Endothelial cell of umbilical vein (primary cell): Measurements from ENCODE around the gene DDR2. TPM values are rescaled to one million over a fixed set of nuclear protein-coding genes. Genes with fewer than 3 reads are reported as not detected.

ENCODE experiments used
- BruUV-seq: library from RNA; stranded (reverse); fragments of 400-500 nt; replicated peaks from 2 replicates; lab custom pipeline; 2021; lab: Mats Ljungman, UMichigan
- CTCF ChIA-PET: fragments of 300-600, 350-600 bp; sonication (Branson Sonifier 250); formaldehyde crosslinking; loops from one replicate; lab custom pipeline; 2021; ENCODE audit warnings: antibody characterized with exemption, inconsistent platforms; lab: Charles Lee
- POLR2A ChIA-PET: fragments of 300-600, 350-600 bp; sonication (Branson Sonifier 250); formaldehyde crosslinking; loops from one replicate; lab custom pipeline; 2021; ENCODE audit warnings: antibody characterized with exemption, inconsistent platforms; lab: Charles Lee
- DNase-seq: peaks from one replicate; pipeline ENCODE4 v3.0.0-alpha.2; 2011; ENCODE audit warnings: low read depth, low spot score
- FAIRE-seq: peaks from 2 replicates; lab custom pipeline; 2011; peaks lifted over from hg19 to GRCh38; lab: Jason Lieb, UNC
- H2AFZ ChIP-seq: 2 replicates; pipeline ENCODE4 v1.6.0; 2012; ENCODE audit warnings: low read depth, low read length, control low read depth, inconsistent platforms
- H3K27ac ChIP-seq: 2 replicates; pipeline ENCODE4 v1.5.1; 2011; ENCODE audit warnings: low read depth, mild to moderate bottlenecking, control low read depth, low read length, moderate library complexity; ENCODE audit not compliant: insufficient read depth
- H3K27me3 ChIP-seq, 2 experiments: 2 replicates each; pipeline versions ENCODE4 v1.6.0 to v1.6.1; 2011; ENCODE audit warnings: low read length in 2 of 2, mixed read lengths in 1 of 2; ENCODE audit not compliant: control insufficient read depth in 2 of 2, insufficient read depth in 2 of 2
- H3K36me3 ChIP-seq, 2 experiments: 2 replicates in 1 of 2; 3 replicates in 1 of 2; pipeline ENCODE4 v1.5.1; 2011; ENCODE audit warnings: low read length in 2 of 2, mild to moderate bottlenecking in 1 of 2, moderate library complexity in 1 of 2; ENCODE audit not compliant: control insufficient read depth in 2 of 2, insufficient read depth in 2 of 2; ENCODE audit errors: extremely low read depth in 1 of 2
- H3K4me1 ChIP-seq: 3 replicates; pipeline ENCODE4 v1.5.1; 2011; ENCODE audit warnings: mild to moderate bottlenecking, low read length; ENCODE audit not compliant: control insufficient read depth, insufficient read depth; ENCODE audit errors: extremely low read depth
- H3K4me2 ChIP-seq: 2 replicates; pipeline ENCODE4 v1.6.1; 2011; ENCODE audit warnings: low read length, control low read depth, mixed read lengths; ENCODE audit not compliant: insufficient read depth
- H3K4me3 ChIP-seq, 3 experiments: fragments of 200-600 bp in 1 of 3; sonication (generic), shearing (Covaris generic) in 1 of 3; replicated peaks in 1 of 3; 2 replicates each; pipeline ENCODE4 v1.5.1; 2011 to 2016; ENCODE audit warnings: control low read depth in 3 of 3, low read length in 3 of 3, mild to moderate bottlenecking in 2 of 3, inconsistent platforms in 1 of 3, low read depth in 1 of 3, moderate library complexity in 1 of 3; ENCODE audit not compliant: insufficient read depth in 1 of 3
- H3K79me2 ChIP-seq: 2 replicates; pipeline ENCODE4 v1.6.0; 2012; ENCODE audit warnings: low read length, inconsistent platforms; ENCODE audit not compliant: control insufficient read depth, insufficient read depth
- H3K9ac ChIP-seq: replicated peaks from 2 replicates; pipeline ENCODE3; 2011; ENCODE audit warnings: low read length, control low read depth; ENCODE audit not compliant: insufficient read depth; ENCODE audit errors: extremely low read depth
- H3K9me1 ChIP-seq: replicated peaks from 3 replicates; pipeline ENCODE4 v1.6.0; 2011; ENCODE audit warnings: mild to moderate bottlenecking, low read length; ENCODE audit not compliant: control insufficient read depth, insufficient read depth; ENCODE audit errors: extremely low read depth
- H3K9me3 ChIP-seq: replicated peaks from 2 replicates; pipeline ENCODE4 v1.5.1; 2012; ENCODE audit warnings: low read length, inconsistent platforms; ENCODE audit not compliant: control insufficient read depth, insufficient read depth
- H4K20me1 ChIP-seq: replicated peaks from 2 replicates; pipeline ENCODE3; 2011; ENCODE audit warnings: mild to moderate bottlenecking, low read length; ENCODE audit not compliant: control insufficient read depth, insufficient read depth; ENCODE audit errors: extremely low read depth
- CTCF ChIP-seq, 2 donors: IDR thresholded peaks; 1 replicate in 1 of 2; 2 replicates in 1 of 2; pipeline ENCODE4 v1.5.1; 2011; ENCODE audit warnings: low read length in 2 of 2, mild to moderate bottlenecking in 2 of 2, moderate library complexity in 2 of 2, control low read depth in 1 of 2, inconsistent platforms in 1 of 2, low read depth in 1 of 2; ENCODE audit not compliant: insufficient read depth in 1 of 2; ENCODE audit errors: extremely low read depth in 1 of 2
- EZH2 ChIP-seq: IDR thresholded peaks from 2 replicates; pipeline ENCODE4 v1.6.1; 2012; ENCODE audit warnings: borderline replicate concordance, low read depth, mild to moderate bottlenecking, moderate library complexity, low read length, inconsistent platforms; ENCODE audit not compliant: severe bottlenecking
- FOS ChIP-seq: IDR thresholded peaks from 2 replicates; pipeline ENCODE4 v1.6.1; 2011; ENCODE audit warnings: mild to moderate bottlenecking, low read length, moderate library complexity, borderline replicate concordance; ENCODE audit not compliant: insufficient read depth
- GATA2 ChIP-seq: IDR thresholded peaks from 2 replicates; pipeline ENCODE4 v1.7.0; 2011; ENCODE audit warnings: low read depth, mild to moderate bottlenecking, moderate library complexity, mixed read lengths, low read length; ENCODE audit not compliant: insufficient read length, insufficient read depth
- JUN ChIP-seq: IDR thresholded peaks from 2 replicates; pipeline ENCODE4 v1.6.1; 2011; ENCODE audit warnings: borderline replicate concordance, low read depth; ENCODE audit not compliant: insufficient read length, insufficient read depth
- MAX ChIP-seq: IDR thresholded peaks from 2 replicates; pipeline ENCODE4 v1.6.1; 2011; ENCODE audit not compliant: insufficient read depth, insufficient read length
- MYC ChIP-seq: IDR thresholded peaks from one replicate; pipeline ENCODE4 v1.6.1; 2011; ENCODE audit warnings: mild to moderate bottlenecking, low read depth, low read length
- POLR2A ChIP-seq: IDR thresholded peaks from 2 replicates; pipeline ENCODE4 v1.6.1; 2012; ENCODE audit warnings: low read depth, mild to moderate bottlenecking, control low read depth, low read length
- POLR2AphosphoS5 ChIP-seq: IDR thresholded peaks from 2 replicates; pipeline ENCODE4 v1.6.1; 2012; ENCODE audit warnings: low read depth, mild to moderate bottlenecking, control low read depth, low read length, moderate library complexity; ENCODE audit not compliant: insufficient read depth
- dilution Hi-C: fragments of 300-500 bp; cut with MboI; formaldehyde crosslinking; loops from one replicate; pipeline ENCODE4 v1.15.0; 2019; ENCODE audit warnings: low sequenced_read_pairs; ENCODE audit not compliant: extremely low pct_ligation_motif_present
- intact Hi-C: fragments of 100-400 bp; cut with micrococcal nuclease; formaldehyde crosslinking; loops from one replicate; pipeline ENCODE4 v1.10.0; 2022
- polyA plus RNA-seq, 4 experiments: library from polyadenylated mRNA; depleted of rRNA in 3 of 4; stranded (reverse) in 3 of 4; unstranded in 1 of 4; fragments of >200 nt; gene quantifications; 2 replicates each; pipeline versions ENCODE4 v1.2.1 to v1.2.3, GENCODE V29; 2011 to 2012; ENCODE audit warnings: missing spikeins in 1 of 4
- total RNA-seq: library from RNA; stranded (reverse); gene quantifications from 2 replicates; pipeline ENCODE4 v1.2.3, GENCODE V29; 2021

The DDR2 gene
- total and polyA plus RNA-seq, 2 donors (not counting 3 experiments of a cell fraction or from before 2014, with no cell fraction given) = 27.8 to 30.8 TPM

GRCh38 chr1:162656266-162656665, 24.0 kb downstream of the DDR2 start:
- Histone ChIP-seq H3K36me3 (peaks cover 0 to 2% of the 10 kb centered on the region in 2 experiments), H3K4me2 (no peak overlapping the region), H3K9me3 (no peaks in the 10 kb centered on the region), H3K27me3 (no peaks in the 10 kb centered on the region), H4K20me1 (no peaks in the 10 kb centered on the region), H3K4me1 (peaks cover 2% of the 10 kb centered on the region), H3K4me3 (no peak overlapping the region), H2AFZ (no peak overlapping the region), H3K9ac (no peak overlapping the region), H3K9me1 (no peaks in the 10 kb centered on the region), H3K27ac (no peak overlapping the region), H3K79me2 (peaks cover 7% of the 10 kb centered on the region)
- dilution Hi-C loops (no loop called here), intact Hi-C loops (no loop called here)
- POLR2A ChIA-PET = no interaction called here
- no peak for DNase-seq
- no TSS peak for BruUV-seq
- FAIRE-seq = no peak
- TF ChIP-seq MYC = no peak
- no peak for TF ChIP-seq CTCF (IDR thresholded peaks at IDR 0.05; ENCODE audit: extremely low read depth in 1 of 2, insufficient read depth in 1 of 2, low read depth in 1 of 2, low read length in 2 of 2)
- TF ChIP-seq GATA2 = no peak
- TF ChIP-seq POLR2AphosphoS5 = no peak
- no peak for TF ChIP-seq JUN
- no peak for TF ChIP-seq EZH2
- TF ChIP-seq POLR2A = no peak
- no peak for TF ChIP-seq MAX
- no peak for TF ChIP-seq FOS
- CTCF ChIA-PET = interaction anchor here (1.5 kb wide), 1 partner anchor 15 kb away, joined by 4 read pairs; no protein-coding TSS in a partner anchor
